ENCODE measurements around the gene CSNK1D.

CSNK1D gene

DNA sequence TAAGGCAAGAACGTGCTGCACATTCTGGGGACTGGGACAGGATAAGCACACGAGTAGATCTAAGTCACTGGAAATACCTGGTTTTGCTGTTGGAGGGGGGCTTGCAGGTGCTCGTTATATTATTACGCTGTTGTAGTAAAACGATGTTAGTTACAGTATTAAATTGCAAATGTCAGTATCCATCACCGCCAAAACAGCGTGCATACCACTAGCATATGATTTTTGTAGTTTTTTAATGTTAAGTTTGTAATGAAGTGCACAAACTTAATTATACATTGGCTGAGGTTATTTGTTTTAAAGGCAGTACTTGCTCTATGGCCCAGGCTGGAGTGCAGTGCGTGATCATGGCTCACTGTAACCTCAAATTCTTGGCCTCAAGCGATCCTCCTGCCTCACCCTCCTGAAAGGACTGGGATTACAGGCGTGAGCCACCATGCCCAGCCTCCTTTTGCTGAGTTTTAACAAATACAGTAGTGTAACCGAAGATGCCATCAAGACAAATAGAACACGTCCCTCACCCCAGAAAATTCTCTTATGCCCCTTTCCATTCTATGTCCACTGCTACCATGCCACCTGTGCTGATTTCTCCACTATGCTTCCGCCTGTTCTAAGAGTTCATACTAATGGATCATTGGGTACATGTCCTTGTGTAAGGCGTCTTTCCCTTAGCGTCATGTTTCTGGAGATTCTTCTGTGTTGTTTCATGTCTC, 20.7 kb upstream of the CSNK1D start:
- DNase-seq (ENCODE audit: low read depth), result no peak

DNA sequence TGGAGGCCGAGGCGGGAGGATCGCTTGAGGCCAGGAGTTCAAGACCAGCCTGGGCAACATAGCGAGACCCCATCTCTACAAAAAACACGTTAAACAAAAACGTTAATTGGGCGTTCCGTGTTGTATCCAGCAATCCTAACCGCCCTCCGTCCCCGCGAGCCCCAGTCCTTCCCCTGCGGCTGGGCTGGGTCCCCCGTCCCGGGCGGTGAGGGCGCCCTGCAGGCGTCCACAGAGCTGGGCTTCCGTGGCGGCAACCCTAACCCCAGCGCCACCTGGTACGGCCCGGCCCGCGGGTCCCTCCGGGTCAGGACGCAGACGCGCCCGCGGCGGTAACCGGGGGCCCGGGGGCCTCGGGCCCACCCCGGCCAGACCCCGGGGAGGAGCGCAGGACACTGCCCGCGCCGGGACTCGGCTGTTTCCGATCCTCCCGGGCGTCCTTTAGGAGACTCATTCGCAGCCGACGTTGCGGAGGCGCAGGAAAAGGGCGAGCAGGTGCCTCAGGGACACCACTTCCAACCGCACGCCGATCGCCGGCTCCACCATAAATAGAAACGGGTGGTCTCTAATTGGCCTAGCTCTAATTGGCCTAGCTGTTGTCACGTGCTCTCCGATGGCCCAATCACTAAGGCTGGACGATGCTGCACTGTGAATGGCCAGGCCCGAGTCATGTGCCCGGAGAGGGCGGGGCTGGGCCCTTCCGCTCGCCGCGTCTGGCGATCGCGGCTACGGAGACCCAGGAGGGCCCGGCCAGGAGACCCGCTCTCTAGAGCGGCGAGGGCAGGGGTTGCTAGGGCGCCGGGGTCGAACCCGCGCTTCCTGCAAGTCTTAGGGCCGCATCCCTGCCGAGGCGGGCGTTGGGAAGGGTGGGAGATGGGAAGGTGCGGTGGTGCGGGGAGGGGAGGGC, 19.0 kb upstream of the CSNK1D start:
- peak; percentile 99 for DNase-seq (ENCODE audit: low read depth)

DNA sequence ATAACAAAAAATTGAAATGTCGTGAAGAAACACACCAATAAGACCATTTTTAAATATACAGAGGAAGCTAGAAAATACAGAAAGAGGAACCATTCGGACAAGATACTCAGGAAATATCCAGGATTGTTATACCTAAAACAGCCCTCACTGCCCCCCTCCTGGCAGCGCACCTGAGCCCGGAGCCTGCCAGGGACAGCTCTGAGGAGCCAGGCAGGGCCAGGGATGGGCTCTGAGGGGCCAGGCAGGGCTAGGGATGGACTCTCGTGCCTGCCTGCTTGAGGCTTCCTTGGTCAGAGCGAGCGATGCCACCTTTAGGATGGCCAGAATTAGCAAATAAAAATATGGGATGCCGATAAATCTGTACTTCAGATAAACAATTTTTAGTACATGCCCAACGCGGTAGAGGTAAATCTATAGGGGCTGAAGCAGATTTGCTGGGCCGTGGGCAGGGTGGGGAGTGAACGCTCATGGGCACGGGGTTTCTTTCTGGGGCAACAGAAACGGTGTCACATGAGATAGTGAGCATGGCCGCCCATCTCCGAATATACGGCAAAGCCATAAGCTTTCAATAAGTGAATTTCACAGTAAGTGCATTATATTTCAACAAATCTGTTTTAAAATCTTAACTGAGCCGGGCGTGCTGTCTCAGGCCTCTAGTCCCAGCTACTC, 18.2 kb upstream of the CSNK1D start:
- no peak for DNase-seq (ENCODE audit: low read depth)

DNA sequence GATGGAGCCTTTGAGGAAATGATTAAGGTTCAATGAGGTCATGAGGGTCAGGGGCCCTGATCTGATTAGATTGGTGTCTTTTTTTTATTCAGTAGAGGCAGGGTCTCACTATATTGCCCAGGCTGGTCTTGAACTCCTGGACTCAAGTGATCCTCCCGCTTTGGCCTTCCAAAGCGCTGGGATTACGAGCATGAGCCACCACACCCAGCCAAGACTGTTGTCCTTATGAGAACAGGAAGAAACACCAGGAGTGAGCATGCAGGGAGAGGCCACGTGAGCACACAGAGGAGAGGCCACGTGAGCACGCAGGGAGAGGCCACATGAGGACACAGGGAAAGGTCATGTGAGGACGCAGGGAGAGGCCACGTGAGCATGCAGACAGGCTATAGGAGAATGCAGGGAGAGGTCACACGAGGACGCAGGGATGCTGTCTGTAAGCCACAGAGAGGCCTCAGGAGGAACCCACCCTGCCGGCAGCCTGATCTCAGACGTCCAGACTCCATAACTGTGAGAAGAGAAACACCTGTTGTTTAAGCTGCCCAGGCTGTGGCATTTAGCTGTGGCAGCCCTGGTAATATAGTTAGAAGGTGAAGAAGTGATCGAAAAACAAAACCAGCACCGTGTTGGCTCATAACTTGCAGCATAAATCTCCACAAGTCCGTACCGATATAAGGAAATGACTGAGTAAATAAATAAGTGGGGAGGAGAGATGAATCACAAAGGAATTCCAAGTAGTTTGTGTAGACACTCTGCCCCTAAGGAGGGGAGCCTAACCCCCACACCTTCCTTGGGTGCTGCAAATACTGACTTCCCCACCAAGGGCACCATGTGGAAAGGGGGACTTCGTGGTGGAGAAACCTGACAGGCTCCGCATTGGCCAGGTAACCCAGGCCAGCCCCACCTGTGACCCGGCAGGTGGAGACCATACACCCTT, 14.6 kb upstream of the CSNK1D start:
- peak; percentile 90 for DNase-seq (ENCODE audit: low read depth)

DNA sequence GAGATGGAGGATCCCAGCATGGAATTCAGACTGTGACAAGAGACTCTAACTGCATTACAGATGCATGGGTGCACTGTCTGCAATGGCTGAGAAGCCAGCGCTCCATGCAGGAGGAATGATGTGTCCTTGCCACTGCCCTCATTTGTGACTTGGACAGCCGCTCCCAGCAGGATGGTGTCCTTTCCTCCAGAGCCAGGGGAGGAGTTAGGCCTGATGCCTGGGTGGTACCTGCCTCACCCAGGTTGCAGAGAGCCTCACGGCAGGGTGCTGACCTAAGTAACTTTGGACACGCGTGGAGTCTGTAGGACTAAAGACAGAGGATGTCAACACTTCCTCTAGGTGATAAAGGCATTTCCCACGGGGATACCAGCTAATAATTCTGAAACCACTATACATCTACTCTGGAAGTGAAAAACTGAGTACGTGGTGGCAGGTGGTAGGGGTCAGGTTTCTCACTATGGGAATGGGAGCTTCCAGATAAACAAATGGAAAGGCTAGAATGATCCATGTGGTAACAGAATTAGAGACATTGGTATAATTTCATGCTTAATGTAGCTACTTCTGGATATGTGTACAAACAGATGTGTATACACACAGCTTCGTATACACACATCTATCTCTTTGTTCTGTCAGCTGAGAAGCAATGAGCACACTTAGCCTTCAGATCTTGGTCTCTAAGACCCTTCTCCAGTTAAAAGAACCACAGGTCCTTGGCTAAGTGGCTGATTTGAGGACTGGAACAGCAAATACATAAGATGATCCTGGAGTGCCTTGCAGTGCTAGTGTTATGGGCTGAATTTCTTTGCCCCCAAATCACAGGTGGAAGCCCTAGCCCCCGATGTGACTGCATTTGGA, 13.7 kb upstream of the CSNK1D start:
- DNase-seq (ENCODE audit: low read depth), result no peak

DNA sequence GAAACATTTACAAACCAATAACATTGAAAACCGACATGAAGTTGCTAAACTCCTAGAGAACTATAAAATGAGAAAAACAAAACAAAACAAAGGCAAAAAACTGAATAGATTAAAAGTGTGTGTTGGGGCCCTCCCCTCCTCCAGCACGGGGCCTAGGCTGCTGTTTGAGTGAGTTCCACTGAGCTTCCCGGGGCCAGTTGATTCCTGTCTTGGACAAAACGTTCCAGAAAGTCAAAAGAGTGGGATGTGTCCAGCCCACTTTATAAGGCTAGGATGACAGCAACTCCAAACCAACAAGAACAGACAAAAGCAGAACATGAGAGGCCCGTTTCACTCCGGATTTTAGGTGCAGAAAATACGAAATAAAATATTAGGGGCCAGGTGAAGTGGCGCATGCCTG, 11.6 kb upstream of the CSNK1D start:
- DNase-seq (ENCODE audit: low read depth), result no peak

DNA sequence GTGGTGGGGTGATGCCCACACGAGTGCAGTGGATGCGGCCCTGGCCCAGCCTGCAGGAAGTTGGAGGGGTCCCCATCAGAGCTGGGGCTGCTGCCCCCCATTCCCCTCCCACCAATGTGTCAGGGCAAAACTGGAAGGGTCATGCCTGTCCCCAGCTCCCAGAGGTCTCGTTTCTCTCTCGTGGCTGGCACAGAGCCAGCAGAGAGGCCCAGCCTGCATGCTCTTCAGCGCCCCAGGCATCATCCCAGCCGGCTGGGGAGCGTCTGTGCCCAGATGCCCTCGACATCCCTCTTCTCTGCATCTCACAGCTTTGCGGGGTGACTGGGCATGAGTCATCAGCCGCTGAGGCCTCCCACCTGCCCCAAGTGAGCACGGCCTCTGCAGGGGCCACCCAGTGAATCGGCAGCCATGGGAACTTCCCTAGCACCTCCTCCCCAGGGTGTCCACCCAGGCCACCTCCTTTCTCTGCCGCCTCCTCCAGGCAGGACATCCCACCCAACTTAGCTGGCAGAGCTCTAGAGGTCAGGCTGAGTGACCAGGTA, 9.8 kb upstream of the CSNK1D start:
- DNase-seq (ENCODE audit: low read depth), result peak; percentile 87

DNA sequence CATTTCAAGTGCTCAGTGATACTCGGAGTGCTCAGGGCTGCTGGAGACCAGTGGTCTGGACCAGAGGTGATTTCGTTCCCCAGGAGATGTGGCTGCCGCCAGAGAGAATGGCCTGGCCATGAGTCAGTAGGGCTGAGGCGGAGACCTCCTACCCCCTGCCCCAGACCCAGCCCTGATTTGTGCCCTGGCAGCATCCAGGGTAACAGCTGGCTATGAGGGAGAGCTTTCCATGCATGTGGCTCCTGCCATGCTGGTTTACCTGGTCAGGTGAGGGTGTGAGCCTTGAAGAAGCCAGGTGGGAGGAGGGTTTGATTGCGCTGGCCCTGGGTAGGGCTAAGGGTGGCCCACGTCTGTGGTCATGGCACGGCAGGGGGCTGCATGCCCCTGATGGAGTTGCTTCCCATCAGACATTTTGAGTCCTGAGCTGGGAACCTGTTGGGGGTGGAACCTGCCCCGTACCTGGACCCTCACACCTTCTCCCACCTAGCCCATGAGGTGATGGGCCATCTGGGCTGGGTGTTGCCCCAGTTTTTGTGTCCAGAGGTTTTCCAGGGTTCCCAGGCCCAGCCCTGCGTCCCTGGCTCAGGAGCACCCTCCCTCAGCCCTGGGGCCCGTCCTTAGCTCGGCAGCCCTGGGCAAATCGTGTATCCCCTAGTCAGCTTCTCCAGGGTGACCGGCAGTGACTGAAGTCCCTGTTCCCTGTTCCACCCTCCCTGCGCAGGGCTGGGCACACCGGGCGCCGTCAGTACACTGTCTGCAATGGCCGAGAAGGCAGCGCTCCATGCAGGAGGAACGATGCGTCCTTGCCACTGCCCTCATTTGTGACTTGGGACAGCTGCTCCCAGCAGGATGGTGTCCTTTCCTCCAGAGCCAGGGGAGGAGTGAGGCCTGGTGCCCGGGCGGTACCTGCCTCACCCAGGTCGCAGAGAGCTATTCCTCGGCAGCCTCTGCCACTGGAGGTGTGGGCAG, 9.0 kb upstream of the CSNK1D start:
- DNase-seq (ENCODE audit: low read depth), result no peak

DNA sequence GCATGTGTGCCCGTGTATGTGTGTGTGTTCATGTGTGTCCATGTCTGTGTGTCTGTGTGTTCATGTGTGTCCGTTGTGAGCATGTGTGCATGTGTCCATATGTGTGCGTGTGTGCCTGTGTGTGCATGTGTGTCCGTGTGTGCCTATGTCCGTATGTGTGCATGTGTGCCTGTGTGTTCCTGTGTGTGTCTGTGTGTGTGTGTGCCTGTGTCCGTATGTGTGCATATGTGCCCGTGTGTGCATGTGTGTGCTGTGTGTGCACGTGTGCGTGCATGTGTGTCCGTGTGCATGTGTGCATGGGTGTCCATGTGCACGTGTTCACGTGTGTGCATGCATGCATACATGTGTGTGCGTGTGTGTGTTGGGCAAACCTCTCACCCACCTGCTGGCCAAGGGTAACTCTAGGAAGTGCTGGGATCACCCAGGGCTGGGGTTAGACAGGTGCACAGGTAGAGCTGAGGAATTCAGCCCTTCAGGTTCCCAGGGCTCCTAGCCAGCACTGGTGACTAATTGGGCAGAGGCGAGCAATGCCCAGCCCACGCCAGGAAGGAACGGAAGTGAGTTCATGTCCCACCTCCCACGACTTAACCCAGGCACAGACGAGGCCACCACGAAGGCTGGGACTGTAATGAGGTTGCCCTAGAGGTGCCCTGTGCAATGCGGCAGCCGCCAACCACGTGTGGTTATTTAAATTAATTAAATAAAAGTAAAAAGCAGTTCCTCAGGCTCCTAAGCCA, 8.2 kb upstream of the CSNK1D start:
- peak; percentile 33 for DNase-seq (ENCODE audit: low read depth)

DNA sequence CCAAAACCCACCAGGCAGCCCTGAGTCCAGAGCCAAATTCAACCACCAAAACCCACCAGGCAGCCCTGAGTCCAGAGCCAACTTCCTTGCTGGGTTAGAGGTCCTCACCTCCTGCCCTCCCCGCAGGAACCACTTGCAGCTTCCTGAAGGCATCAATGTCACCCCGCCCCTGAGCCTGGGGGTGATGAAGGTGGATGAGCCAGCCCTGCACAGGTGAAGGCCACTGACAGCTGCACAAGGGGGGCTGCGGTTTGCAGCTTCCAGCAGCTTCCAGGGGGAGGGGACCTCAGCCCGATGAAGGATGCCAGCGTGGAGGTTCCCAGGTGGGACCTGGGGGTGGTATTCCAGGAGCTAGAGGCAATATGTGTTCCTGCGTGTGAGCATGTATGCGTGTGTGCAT, 7.6 kb upstream of the CSNK1D start:
- DNase-seq (ENCODE audit: low read depth), result no peak

DNA sequence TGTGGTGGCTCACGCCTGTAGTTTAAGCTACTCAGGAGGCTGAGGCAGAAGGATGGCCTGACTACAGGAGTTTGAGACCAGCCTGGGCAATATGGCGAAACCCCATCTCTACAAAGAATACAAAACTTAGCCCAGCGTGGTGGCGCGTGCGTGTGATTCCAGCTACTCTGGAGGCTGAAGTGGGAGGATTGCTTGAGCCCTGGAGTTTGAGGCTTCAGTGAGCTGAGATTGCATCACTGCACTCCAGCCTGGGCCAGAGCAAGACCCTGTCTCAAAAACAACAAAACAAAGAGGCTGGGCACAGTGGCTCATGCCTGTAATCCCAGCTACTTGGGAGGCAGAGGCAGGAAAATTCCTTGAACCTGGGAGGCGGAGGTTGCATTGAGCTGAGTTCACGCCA, 7.0 kb upstream of the CSNK1D start:
- DNase-seq (ENCODE audit: low read depth), result no peak

DNA sequence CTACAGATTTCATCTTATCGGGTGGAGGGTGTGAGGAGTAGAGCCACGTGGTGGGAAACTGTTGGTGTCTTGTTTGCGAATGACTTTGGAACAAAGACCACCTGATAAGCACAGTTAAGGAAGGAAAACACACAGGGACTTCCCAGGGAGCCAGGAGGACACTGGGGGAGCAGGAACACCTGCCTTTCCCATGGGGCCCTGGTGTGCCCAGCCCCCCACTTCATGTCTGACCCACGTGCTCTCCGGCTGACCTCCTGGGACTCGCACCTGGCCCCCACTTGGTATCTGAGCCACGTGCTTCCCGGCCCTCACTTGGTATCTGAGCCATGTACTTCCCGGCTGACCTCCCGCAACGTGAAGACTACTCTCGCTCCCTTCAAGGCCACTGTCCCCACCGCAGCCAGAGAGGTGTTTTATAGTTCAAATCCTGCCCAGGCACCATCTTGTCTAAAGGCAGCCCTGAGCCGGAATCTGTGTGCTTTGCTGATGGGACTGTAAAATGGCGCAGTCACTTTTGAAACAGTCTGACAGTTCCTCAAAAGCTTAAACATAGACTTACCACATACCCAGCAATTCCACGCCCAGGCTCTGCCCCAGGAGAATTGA, 5.4 kb upstream of the CSNK1D start:
- DNase-seq (ENCODE audit: low read depth), result no peak

DNA sequence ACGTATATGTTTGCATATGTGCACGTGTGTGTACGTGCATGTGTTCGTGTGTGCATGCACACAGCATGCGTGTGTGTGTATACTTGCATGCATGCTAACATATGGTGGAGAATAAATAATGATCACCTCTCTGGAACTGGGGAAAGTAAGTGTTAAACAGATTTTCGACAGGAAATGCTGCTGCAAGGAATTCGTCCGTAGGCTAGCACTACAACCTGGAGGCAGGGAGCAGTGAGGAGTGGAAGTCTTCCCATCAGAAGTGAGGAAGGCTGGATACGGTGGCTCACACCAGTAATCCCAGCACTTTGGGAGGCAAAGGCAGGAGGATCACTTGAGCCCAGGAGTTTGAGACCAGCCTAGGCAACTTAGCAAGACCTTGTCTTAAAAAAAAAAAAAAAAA, 4.8 kb upstream of the CSNK1D start:
- no peak for DNase-seq (ENCODE audit: low read depth)

DNA sequence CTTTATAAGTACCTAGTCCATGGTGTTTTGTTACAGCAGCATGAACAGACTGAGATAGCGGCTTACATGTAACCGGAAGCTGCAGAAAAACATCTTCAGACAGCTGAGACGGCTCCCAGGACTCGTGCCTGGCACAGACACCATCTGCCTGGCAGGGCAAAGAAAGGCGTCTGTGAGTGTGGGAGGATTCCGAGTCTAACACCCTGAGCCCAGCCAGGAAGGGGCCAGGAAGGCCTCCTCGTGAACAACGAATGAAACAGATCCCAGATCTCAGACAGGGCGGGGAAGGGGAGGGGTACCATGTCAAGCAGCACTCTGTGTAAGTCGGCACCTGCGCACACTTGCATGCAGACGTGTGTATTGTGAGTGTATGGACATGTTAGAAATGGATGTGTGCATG, 4.4 kb upstream of the CSNK1D start:
- no peak for DNase-seq (ENCODE audit: low read depth)

DNA sequence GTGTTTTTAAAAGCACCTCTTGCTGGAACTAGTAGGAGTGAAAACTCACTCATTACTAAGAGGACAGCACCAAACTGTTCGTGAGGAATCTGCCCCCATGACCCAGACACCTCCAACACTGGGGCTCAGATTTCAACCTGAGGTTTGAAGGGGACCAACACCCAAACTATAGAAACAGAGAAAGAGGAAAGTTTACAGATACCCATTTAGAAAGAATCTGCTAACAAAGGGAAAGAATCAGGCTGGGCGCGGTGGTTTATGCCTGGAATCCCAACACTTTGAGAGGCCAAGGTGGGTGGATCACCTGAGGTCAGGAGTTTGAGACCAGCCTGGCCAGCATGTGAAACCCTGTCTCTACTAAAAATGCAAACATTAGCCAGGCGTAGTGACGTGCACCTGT, 3.4 kb upstream of the CSNK1D start:
- no peak for DNase-seq (ENCODE audit: low read depth)

DNA sequence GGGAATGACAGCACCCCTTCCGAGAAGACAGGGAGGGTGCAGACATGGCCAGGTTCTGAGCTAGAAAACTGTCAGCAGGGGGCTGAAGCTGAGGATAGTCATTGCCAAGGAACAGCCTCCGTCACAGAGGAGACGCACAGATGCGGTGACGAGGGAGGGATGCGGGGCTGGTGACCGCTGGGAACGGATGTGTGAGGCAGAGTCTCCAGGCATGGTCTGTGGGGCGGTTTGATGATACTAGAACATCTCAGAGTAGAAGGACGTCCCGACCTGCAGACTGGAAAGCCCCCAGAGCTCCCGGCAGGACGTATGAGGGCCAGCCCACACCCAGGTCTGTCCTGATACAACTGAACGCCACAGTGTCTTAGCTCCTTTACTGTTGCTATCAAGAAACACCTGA, 1.8 kb upstream of the CSNK1D start:
- DNase-seq (ENCODE audit: low read depth), result no peak

DNA sequence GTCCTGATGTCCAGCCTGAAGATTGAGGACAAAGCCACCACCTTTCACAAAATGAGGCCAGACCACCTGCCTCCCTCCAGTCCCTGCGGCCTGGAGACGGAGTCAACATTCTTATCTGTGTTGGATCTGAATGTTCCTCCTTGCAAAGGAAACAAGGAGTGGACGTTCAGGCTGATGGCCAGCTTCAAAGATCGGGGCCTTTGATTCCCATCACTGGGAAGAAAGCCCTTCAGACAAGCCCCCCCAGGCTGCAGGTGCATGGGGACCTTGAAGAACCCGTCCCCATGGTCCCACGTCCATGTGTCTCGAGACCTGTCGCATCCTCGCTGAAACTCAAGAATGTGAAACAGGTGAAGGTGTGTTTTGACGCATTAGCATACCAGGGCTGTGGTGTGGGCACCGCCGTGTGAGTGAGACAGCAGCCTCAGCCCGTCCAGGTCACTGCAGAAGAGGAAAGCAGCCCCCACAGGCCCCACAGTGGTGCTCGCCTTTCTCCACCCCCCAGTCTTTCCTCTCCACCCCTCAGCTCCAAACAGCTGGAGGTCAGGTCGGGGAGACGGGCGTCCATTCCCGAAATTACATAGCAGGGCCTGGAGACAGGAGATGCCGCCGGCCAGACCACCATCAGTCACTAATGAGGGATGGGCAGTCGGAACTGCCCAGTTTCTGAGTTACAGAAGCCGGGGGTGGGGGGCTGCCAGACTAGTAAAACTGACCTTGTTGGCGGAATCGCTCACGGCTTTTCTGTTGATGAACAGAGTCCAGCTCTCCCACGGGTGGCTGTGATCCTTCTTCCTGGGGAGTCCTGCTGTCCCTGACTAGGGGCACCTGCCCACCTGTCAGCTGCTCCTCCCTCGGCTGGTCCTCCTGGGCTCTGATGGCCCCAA, 877 bp upstream of the CSNK1D start:
- no peak for DNase-seq (ENCODE audit: low read depth)

All from EH (cell line).